CD4-positive, CD25-positive, alpha-beta regulatory T cell (primary cell): ENCODE results near the gene PTPRE. TPM values are rescaled to one million over a fixed set of nuclear protein-coding genes. Genes with fewer than 3 reads are reported as not detected.

Source experiments
- ATAC-seq, 2 donors: fragments of 150-1000 bp; cut with Tn5 transposase; one replicate each; pipeline ENCODE4 v1.10.0; 2021; ENCODE audit warnings: low read depth in 2 of 2, moderate number of reproducible peaks in 2 of 2, moderate library complexity in 1 of 2
- DNase-seq, 3 donors: peaks; one replicate each; pipeline versions ENCODE4 v3.0.0 to v3.0.0-alpha.2; 2012 to 2022; ENCODE audit warnings: mixed read lengths in 1 of 3
- H3K27ac ChIP-seq: one replicate; pipeline ENCODE4 v1.7.0; 2013; ENCODE audit warnings: mild to moderate bottlenecking, low read length; ENCODE audit not compliant: insufficient read depth, poor library complexity, severe bottlenecking
- H3K27me3 ChIP-seq: one replicate; pipeline ENCODE4 v1.7.0; 2013; ENCODE audit warnings: low read length; ENCODE audit not compliant: control insufficient read depth, insufficient read depth
- H3K36me3 ChIP-seq: one replicate; pipeline ENCODE4 v1.7.0; 2013; ENCODE audit warnings: mild to moderate bottlenecking, low read length, moderate library complexity; ENCODE audit not compliant: control insufficient read depth, insufficient read depth
- H3K4me1 ChIP-seq: 2 replicates; pipeline ENCODE4 v1.7.0; 2013; ENCODE audit warnings: mild to moderate bottlenecking, low read length; ENCODE audit not compliant: insufficient read depth, control insufficient read depth, poor library complexity, severe bottlenecking
- H3K4me3 ChIP-seq: one replicate; pipeline ENCODE4 v1.7.0; 2013; ENCODE audit warnings: low read depth, mild to moderate bottlenecking, low read length, moderate library complexity
- H3K9me3 ChIP-seq, 2 experiments: 1 replicate in 1 of 2; 2 replicates in 1 of 2; pipeline ENCODE4 v1.7.0; 2013; ENCODE audit warnings: low read length in 2 of 2, mild to moderate bottlenecking in 1 of 2, moderate library complexity in 1 of 2; ENCODE audit not compliant: control insufficient read depth in 2 of 2
- H3K27ac Mint-ChIP-seq, 3 donors: one replicate each; pipeline ENCODE4 v1.8.0; 2020 to 2022; ENCODE audit warnings: mild to moderate bottlenecking in 3 of 3, mixed read lengths in 3 of 3, moderate library complexity in 2 of 3
- H3K27me3 Mint-ChIP-seq: one replicate; pipeline ENCODE4 v1.8.0; 2022; ENCODE audit warnings: mild to moderate bottlenecking, mixed read lengths
- H3K36me3 Mint-ChIP-seq: one replicate; pipeline ENCODE4 v1.8.0; 2020; ENCODE audit warnings: mixed read lengths
- H3K4me1 Mint-ChIP-seq, 4 donors: one replicate each; pipeline ENCODE4 v1.8.0; 2020 to 2022; ENCODE audit warnings: mixed read lengths in 4 of 4, mild to moderate bottlenecking in 1 of 4
- H3K4me3 Mint-ChIP-seq, 4 donors: one replicate each; pipeline ENCODE4 v1.8.0; 2020 to 2022; ENCODE audit warnings: mild to moderate bottlenecking in 4 of 4, mixed read lengths in 4 of 4, moderate library complexity in 3 of 4
- H3K9me3 Mint-ChIP-seq, 7 donors: one replicate each; pipeline ENCODE4 v1.8.0; 2020 to 2022; ENCODE audit warnings: mixed read lengths in 7 of 7, mild to moderate bottlenecking in 3 of 7, moderate library complexity in 2 of 7
- polyA plus RNA-seq, 4 donors: library from polyadenylated mRNA; unstranded; fragments of 300-500 nt; fragmentation: Illumina TruSeq; gene quantifications; one replicate each; pipeline ENCODE4 v1.2.3, GENCODE V29; 2021
- total RNA-seq: library from RNA; stranded (reverse); gene quantifications from one replicate; pipeline ENCODE4 v1.2.3, GENCODE V29; 2022

Gene PTPRE
- total and polyA plus RNA-seq, 5 donors from 2014 or later: 10.0 to 63.9 (median 13.7) TPM

DNA sequence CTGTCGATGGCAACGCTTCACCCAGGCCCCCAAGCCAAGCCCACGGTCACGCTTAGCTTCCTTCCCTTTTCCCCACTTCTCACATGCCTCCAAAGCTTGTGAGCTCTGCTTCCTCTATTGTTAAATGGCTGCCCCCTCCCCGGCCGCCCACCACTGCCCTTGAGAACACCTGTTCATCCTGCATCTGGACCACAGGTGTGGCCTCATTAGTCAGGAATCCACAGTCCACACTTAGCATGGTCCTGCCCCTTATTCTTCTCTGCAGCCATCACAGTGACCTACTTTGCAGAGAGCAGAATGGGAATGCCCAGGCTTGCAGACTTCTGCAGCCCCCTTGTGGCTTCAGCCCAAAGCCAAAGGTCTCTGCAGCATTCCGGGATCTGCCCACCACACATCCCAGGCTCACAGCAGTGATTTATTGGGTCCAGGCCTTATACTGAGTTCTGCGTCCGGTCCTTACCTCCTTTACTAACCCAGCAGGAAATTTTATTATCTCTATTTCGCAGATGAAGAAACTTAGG, 66.9 kb downstream of the PTPRE start:
- peaks cover 3% of the 10 kb centered on the region for H3K27me3 ChIP-seq
- H3K9me3 ChIP-seq: no peaks in the 10 kb centered on the region
- ATAC-seq (no peak), DNase-seq (no peak)
- H3K36me3 ChIP-seq: no peaks in the 10 kb centered on the region
- no peaks in the 10 kb centered on the region for H3K36me3 Mint-ChIP-seq
- peaks cover 0 to 2% (median 0%) of the 10 kb centered on the region in 7 donors for H3K9me3 Mint-ChIP-seq
- H3K27ac Mint-ChIP-seq: no peak overlapping the region
- H3K27me3 Mint-ChIP-seq: peaks cover 33% of the 10 kb centered on the region
- H3K27ac ChIP-seq: no peak overlapping the region
- no peaks in the 10 kb centered on the region for H3K4me1 Mint-ChIP-seq
- no peaks in the 10 kb centered on the region for H3K4me1 ChIP-seq
- H3K4me3 ChIP-seq: no peak overlapping the region
- no peak overlapping the region for H3K4me3 Mint-ChIP-seq

DNA sequence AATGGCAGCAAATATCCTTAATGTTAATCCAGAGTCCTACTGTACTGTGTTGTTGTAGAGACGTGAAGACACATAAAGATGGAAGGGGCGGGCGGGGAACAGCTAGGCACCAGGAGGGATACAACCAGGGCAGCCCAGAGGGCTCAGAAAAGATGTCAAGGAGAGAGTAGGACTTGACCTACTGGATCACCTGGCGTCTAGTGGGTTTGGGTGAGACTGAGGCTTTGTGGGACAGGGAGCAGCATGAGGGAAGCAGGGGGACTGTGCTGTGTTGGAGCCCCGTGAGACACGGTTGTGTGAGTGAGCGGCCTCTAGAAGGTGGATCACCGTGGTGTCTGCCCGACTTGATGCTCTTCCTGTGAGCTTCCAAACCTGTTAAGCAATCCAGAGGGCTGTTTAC, 68.0 kb downstream of the PTPRE start:
- DNase-seq: no peak
- H3K4me1 Mint-ChIP-seq: no peaks in the 10 kb centered on the region
- H3K36me3 Mint-ChIP-seq: no peaks in the 10 kb centered on the region
- peaks cover 33% of the 10 kb centered on the region for H3K27me3 Mint-ChIP-seq
- ATAC-seq: no peak
- H3K36me3 ChIP-seq: no peaks in the 10 kb centered on the region
- H3K4me1 ChIP-seq: no peaks in the 10 kb centered on the region
- peaks cover 0 to 5% of the 10 kb centered on the region in 2 experiments for H3K9me3 ChIP-seq
- peaks cover 3% of the 10 kb centered on the region for H3K27me3 ChIP-seq
- H3K9me3 Mint-ChIP-seq: peaks cover 0 to 3% (median 2%) of the 10 kb centered on the region in 7 donors
- no peak overlapping the region for H3K4me3 ChIP-seq
- H3K27ac ChIP-seq: no peak overlapping the region
- H3K4me3 Mint-ChIP-seq: no peak overlapping the region
- no peak overlapping the region for H3K27ac Mint-ChIP-seq

DNA sequence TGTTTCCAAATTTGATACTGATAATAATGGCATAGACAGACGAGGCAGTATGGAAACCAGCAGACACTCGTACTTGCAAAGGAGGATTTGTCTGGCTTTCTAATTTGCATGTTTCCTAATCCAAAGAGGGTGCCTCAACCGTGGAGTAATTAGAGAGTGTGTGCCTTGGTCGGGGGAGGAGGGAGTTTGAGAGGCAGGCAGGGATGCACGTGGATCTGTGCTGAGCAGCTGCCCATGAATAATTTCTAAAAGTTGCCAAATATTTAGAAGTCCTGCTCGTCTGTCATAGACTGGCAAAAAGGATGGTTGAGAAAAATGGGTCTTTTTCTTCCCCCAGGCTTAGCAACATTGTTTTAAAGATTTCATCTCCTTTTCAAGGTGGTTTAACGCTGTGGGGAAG, 69.4 kb downstream of the PTPRE start:
- H3K9me3 Mint-ChIP-seq: peaks cover 0 to 14% (median 4%) of the 10 kb centered on the region in 7 donors
- Histone ChIP-seq H3K27me3 (peaks cover 3% of the 10 kb centered on the region), H3K27ac (no peak overlapping the region), H3K9me3 (peaks cover 6 to 9% of the 10 kb centered on the region in 2 experiments), H3K4me1 (no peaks in the 10 kb centered on the region), H3K36me3 (no peaks in the 10 kb centered on the region), H3K4me3 (no peak overlapping the region)
- peaks cover 33% of the 10 kb centered on the region for H3K27me3 Mint-ChIP-seq
- H3K27ac Mint-ChIP-seq: no peak overlapping the region
- no peaks in the 10 kb centered on the region for H3K36me3 Mint-ChIP-seq
- ATAC-seq (no peak), DNase-seq (no peak)
- no peak overlapping the region for H3K4me3 Mint-ChIP-seq
- H3K4me1 Mint-ChIP-seq: no peaks in the 10 kb centered on the region

GRCh38 chr10:127976701-127977356, 69.9 kb downstream of the PTPRE start:
- no peak for ATAC-seq
- peaks cover 33% of the 10 kb centered on the region for H3K27me3 Mint-ChIP-seq

GRCh38 chr10:127977357-127978009, 70.6 kb downstream of the PTPRE start:
- DNase-seq: no peak
- H3K27ac Mint-ChIP-seq: peak overlapping the region in 1 of 3 donors; percentile 14

More at GRCh38 chr10:127976701-127977356, 69.9 kb downstream of the PTPRE start:
- H3K4me1 ChIP-seq: no peaks in the 10 kb centered on the region
- peaks cover 3% of the 10 kb centered on the region for H3K27me3 ChIP-seq
- Mint-ChIP-seq H3K36me3 (no peaks in the 10 kb centered on the region), H3K27ac (no peak overlapping the region), H3K4me1 (no peaks in the 10 kb centered on the region), H3K4me3 (no peak overlapping the region), H3K9me3 (peaks cover 0 to 14% (median 4%) of the 10 kb centered on the region in 7 donors)
- H3K27ac ChIP-seq: no peak overlapping the region
- H3K4me3 ChIP-seq: no peak overlapping the region
- H3K36me3 ChIP-seq: no peaks in the 10 kb centered on the region
- no peak for DNase-seq
- peaks cover 6 to 9% of the 10 kb centered on the region in 2 experiments for H3K9me3 ChIP-seq

DNA sequence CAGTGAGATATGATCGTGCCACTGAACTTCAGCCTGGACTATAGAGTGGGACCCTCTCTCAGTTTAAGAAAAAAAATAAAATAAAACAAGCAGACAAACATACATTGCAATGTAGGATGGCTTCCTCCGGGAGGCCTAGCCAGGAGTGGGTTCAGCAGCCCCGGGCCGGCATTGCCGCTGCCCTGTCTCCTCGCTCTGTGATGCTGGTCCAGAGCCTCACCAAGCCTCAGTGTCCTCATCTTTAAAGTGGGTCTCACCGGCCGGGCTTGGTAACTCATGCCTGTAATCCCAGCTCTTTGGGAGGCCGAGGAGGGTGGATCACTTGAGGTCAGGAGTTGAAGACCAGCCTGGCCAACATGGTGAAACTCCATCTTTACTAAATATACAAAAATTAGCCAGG, 71.6 kb downstream of the PTPRE start:
- Histone ChIP-seq H3K36me3 (no peaks in the 10 kb centered on the region), H3K4me1 (no peaks in the 10 kb centered on the region), H3K9me3 (peaks cover 6 to 9% of the 10 kb centered on the region in 2 experiments), H3K27ac (no peak overlapping the region), H3K27me3 (no peaks in the 10 kb centered on the region), H3K4me3 (no peak overlapping the region)
- Mint-ChIP-seq H3K27me3 (peaks cover 29% of the 10 kb centered on the region), H3K4me1 (peaks cover 0 to 2% (median 0%) of the 10 kb centered on the region in 4 donors), H3K9me3 (peaks cover 0 to 14% (median 4%) of the 10 kb centered on the region in 7 donors), H3K36me3 (no peaks in the 10 kb centered on the region), H3K27ac (no peak overlapping the region), H3K4me3 (no peak overlapping the region)
- no peak for DNase-seq
- no peak for ATAC-seq

More at GRCh38 chr10:127977357-127978009, 70.6 kb downstream of the PTPRE start:
- peaks cover 0 to 14% (median 4%) of the 10 kb centered on the region in 7 donors for H3K9me3 Mint-ChIP-seq
- H3K4me1 Mint-ChIP-seq: no peaks in the 10 kb centered on the region
- H3K27me3 Mint-ChIP-seq: peaks cover 33% of the 10 kb centered on the region
- H3K27ac ChIP-seq: no peak overlapping the region
- no peaks in the 10 kb centered on the region for H3K36me3 ChIP-seq
- H3K4me3 ChIP-seq: no peak overlapping the region
- peaks cover 6 to 9% of the 10 kb centered on the region in 2 experiments for H3K9me3 ChIP-seq
- no peaks in the 10 kb centered on the region for H3K36me3 Mint-ChIP-seq
- H3K4me1 ChIP-seq: no peaks in the 10 kb centered on the region
- H3K27me3 ChIP-seq: peaks cover 3% of the 10 kb centered on the region
- no peak for ATAC-seq
- peak overlapping the region in 1 of 4 donors; percentile 35 for H3K4me3 Mint-ChIP-seq

GRCh38 chr10:127979045-127979444, 72.1 kb downstream of the PTPRE start:
- H3K27ac ChIP-seq: no peak overlapping the region
- Mint-ChIP-seq H3K27me3 (peaks cover 23% of the 10 kb centered on the region), H3K36me3 (no peaks in the 10 kb centered on the region), H3K9me3 (peaks cover 0 to 14% (median 4%) of the 10 kb centered on the region in 7 donors), H3K27ac (no peak overlapping the region), H3K4me3 (no peak overlapping the region), H3K4me1 (peaks cover 0 to 4% (median 0%) of the 10 kb centered on the region in 4 donors)
- no peaks in the 10 kb centered on the region for H3K36me3 ChIP-seq
- H3K27me3 ChIP-seq: no peaks in the 10 kb centered on the region
- peaks cover 6 to 9% of the 10 kb centered on the region in 2 experiments for H3K9me3 ChIP-seq
- no peak for ATAC-seq
- H3K4me3 ChIP-seq: no peak overlapping the region
- no peaks in the 10 kb centered on the region for H3K4me1 ChIP-seq
- no peak for DNase-seq
